ENCODE results near the gene NLRP10.

DNA sequence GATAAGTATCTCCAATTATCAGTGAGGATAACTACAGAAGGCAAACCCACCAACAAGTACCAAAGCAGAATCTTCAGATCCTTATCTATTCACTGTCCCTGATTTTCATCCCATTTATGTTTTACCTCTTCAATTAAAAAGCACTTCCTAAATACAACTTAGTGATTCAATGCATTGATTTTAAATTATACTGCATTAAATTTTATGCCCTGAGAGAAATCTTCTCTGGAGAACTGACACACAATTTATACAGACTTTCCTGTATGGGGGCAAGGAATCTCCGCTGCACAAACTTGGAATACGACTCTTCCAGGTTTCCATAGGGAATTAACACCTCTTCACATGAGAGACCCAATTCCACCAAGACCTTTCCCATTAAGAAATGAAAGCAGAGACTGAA lies 23.6 kb downstream of the NLRP10 start, which contains the start of gene OR10A3:
- TF ChIP-seq, protein P1, sequence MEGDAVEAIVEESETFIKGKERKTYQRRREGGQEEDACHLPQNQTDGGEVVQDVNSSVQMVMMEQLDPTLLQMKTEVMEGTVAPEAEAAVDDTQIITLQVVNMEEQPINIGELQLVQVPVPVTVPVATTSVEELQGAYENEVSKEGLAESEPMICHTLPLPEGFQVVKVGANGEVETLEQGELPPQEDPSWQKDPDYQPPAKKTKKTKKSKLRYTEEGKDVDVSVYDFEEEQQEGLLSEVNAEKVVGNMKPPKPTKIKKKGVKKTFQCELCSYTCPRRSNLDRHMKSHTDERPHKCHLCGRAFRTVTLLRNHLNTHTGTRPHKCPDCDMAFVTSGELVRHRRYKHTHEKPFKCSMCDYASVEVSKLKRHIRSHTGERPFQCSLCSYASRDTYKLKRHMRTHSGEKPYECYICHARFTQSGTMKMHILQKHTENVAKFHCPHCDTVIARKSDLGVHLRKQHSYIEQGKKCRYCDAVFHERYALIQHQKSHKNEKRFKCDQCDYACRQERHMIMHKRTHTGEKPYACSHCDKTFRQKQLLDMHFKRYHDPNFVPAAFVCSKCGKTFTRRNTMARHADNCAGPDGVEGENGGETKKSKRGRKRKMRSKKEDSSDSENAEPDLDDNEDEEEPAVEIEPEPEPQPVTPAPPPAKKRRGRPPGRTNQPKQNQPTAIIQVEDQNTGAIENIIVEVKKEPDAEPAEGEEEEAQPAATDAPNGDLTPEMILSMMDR (IDR thresholded peaks at IDR 0.05) = no peak
- TF ChIP-seq EZH2phosphoT487 (IDR thresholded peaks at IDR 0.05) = no peak
